GM19193 (cell line): ENCODE results near the gene PRPSAP2.

ENCODE experiments used
- POLR2A ChIP-seq: IDR thresholded peaks from 4 replicates; pipeline ENCODE4 v1.6.1; 2011; ENCODE audit not compliant: insufficient read depth, insufficient read length; ENCODE audit errors: extremely low read depth

PRPSAP2 gene

GRCh38 chr17:18932360-18933055 is 74.6 kb downstream of the PRPSAP2 start:
- no peak for TF ChIP-seq POLR2A

DNA sequence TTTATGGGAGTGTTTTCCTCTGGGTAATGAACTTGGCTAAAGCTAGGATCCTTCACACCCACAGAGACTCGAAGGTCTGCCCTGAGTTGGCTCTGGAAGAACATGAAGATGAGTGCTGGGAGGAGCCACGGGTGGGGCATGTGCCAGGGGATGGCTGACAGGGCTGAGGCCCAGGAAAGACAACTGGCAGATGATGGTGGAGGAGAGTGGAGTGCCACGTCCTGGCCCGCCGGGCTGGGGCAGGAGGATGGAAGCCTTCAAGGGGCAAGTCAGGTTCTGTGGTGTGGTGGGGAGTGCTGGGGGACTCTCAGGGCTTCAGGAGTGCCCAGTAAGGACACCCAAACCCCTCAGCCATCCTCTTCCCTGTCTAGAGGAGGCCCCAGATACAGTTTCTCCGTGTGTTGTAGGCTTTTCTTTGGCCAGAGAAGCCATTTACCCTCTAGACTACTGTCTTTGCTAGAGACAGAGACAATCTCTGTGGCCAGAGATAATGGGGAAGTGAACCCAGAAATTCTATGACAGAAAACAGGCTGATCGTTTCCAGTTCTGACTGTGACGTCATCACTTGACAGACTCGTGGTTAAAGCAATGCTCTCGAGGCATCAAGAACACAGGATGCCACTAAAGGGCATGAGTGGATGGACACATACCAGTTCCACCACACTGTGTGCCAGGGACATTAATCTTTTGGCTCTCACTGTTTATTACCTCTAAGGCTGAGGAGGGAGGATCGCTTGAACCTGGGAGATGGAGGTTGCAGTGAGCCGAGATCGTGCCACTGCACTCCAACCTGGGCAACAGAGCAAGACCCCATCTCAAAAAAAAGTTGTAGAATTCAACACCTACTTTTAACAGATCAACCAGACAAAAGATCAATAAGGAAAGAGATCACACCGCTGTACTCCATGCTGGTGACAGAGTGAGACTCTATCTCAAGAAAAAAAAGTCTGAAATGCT is 75.4 kb downstream of the PRPSAP2 start:
- TF ChIP-seq POLR2A = no peak

DNA sequence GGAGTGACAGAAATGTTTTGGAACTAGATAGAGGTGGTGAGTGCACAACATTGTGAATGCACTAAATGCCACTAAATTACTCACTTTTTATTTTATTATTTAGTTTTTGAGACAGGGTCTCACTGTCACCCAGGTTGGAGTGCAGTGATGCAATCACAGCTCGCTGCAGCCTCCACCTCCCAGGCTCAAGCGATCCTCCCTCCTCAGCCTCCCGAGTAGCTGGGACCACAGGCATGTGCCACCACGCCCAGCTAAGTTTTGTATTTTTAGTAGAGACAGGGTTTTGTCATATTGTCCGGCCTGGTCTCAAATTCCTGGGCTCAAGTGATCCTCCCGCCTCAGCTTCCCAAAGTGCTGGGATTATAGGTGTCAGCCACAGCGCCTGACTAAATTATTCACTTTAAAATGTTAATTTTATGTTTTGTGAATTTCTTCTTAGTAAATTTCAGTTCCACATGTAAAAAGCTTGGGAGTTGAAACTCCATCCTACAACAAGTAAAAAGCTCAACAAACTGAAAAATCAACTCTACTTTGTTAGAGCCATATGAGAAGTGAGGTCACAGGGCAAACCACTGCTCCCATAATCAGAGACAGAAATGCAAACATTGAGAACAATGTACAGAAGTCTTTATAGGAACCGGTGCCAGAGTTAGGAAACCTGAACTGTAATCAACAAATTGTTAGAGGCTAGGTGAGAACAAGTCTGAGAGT is 80.2 kb downstream of the PRPSAP2 start:
- TF ChIP-seq POLR2A = no peak

DNA sequence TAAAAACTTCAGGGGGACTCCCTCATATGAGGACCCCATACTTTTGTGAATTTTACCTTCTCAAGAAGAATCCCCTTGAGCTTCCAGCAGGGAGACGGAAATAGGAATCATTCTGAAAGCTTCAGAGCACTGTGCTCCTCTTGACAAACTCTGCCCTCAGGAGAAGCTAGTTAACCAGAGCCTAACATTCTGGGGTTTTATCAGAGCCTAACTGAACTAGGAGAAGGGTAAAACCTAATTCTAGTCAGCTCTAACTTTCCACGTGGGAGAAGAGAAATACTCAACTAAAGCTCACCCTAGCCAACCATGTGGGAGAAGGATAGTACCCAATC is 80.7 kb downstream of the PRPSAP2 start:
- no peak for TF ChIP-seq POLR2A

DNA sequence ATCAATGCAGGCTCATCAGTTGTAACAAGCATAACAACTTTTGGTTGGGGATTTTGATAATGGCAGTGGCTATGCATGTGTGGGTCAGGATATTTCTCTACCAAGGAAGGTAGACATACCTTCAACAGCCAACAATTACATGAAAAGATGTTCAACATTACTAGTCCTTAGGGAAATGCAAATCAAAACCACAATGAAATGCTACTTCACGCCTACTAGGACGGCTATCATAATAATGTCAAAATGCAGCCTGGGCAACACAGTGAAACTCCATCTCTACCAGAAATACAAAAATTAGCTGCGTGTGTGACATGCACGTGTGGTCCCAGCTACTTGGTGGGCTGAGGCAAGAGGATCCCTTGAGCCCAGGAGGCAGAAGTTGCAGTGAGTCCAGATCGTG is 86.7 kb downstream of the PRPSAP2 start:
- TF ChIP-seq POLR2A = no peak

- no peak for TF ChIP-seq POLR2A
Measured at GRCh38 chr17:18946536-18946935, 88.6 kb downstream of the PRPSAP2 start.

GRCh38 chr17:18947866-18948265 is 89.9 kb downstream of the PRPSAP2 start:
- TF ChIP-seq POLR2A = no peak

DNA sequence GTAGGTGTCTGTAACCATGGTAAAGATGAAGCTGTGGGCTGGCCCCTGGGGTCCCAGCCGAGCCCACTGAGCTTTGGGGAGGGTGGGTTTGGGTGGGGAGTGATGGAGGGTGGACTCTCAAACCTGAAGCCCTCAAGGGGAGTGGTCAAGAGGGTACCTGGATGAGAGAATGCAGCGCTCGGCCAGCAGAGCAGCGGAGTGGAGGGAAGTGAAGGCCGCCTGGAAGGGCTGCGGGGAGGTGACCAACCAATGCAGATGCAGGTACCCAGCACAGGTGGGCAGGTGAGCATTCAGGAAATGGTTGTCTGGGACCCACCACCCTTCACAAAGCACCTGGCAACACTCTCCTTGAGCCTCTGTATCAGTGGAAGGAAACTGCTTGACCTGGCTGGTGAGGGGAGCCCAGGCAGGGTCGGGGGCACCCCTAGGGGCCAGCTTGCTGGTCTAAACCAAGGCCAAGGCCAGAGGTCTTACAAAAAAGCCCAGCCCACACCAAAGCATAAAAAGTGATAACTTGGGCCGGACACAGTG is 90.6 kb downstream of the PRPSAP2 start:
- no peak for TF ChIP-seq POLR2A

- no peak for TF ChIP-seq POLR2A
Measured at GRCh38 chr17:18949566-18949965, 91.6 kb downstream of the PRPSAP2 start.

- no peak for TF ChIP-seq POLR2A
Measured at GRCh38 chr17:18950346-18950745, 92.4 kb downstream of the PRPSAP2 start.

DNA sequence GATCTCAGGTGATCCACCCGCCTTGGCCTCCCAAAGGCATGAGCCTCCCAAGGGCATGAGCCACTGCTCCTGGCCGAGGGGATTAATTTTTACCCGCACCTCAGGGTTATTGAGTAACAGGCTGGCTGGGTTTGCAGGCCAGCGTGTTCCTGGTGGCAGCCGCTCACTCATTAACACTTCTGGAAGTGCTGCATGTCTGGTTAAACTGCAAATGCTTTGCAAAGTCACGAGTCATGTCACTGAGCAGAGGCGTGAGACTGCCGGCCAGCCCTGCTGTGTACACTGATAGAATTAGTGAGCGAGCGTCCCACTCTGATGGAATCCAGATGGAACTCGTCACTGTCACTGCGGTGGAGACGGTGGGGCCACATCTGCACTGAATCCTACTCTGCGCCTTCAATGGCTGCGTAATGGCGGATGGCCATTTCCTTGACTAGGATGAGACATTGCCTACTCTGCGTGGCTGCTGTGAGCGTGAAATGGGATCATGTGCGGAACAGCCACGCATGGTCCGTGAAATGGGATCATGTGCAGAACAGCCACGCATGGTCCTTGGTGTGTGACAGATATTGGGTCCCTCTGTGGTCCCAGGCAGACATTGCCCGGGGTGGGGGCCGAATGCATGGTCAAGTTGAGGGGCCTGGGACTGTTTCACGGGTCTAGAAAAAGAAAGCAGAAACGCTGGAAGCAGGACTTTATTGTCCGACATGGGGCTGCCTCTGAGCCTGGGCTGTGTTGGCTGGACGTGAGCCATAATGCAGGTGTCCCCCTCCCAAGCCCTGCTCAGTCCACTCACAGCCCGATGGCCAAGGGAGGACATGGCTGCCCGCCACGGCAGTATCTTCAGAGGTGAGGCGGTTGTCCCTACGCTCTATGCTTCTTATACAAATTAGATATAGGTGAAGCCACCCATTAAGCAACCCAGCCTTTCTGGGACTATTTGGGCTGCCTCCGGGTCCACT is 93.3 kb downstream of the PRPSAP2 start:
- TF ChIP-seq POLR2A = no peak

DNA sequence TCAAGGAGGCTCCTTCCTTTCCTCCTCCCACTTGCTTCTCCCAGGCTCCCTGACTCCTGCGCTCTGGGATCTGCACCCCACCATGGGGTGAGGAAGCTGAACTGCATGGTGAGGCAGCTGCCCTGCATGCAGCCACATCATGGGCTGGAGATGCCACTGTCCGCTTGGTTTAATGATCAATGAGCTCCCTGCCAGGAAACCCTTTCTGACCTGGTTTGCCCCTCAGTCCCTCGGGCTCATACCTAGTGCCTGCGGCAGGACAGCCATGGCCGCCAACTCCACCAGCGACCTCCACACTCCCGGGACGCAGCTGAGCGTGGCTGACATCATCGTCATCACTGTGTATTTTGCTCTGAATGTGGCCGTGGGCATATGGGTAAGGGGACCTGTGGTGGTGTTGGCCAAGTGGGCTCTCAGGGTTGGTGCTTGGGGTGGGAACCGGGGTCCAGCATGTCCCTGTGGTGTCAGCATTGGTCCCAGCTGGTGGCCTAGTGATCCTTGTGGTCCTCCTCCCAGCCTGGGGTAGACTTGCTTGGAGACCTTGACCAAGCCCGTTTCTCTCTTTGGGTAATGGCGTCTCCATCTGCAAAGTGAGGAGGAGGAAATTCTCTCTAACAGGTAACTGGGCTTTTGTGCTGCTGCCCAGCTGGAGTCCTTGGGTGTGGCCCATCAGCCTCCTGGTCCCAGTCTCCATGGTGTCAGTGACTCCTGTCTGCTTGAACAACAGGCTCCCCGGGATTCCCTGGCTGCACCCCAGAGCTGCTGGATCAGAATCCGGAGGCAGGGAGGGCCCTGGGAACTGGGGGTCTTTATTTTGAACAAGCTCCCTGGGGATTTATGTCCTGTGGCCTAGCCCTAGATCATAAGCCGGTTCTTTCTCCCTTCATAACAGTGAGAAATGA is 94.3 kb downstream of the PRPSAP2 start, which contains the start of gene SLC5A10:
SLC5A10 (plus strand) TSS at position 225 of the 902 bp plus-strand sequence; CDS start at position 266, 41 bp downstream.
- no peak for TF ChIP-seq POLR2A

GRCh38 chr17:18953231-18953728 is 95.3 kb downstream of the PRPSAP2 start:
- no peak for TF ChIP-seq POLR2A
